Neural cell (in vitro differentiated cells): ENCODE data around the gene SURF4. TPM values are rescaled to one million over a fixed set of nuclear protein-coding genes. Genes with fewer than 3 reads are reported as not detected.
A peak's percentile ranks its signal among the peaks of the same experiment; 100 is the strongest.

Experiments
- H2AFZ ChIP-seq: fragments of 200-600, 300-800 bp; sonication (generic), shearing (Covaris generic); 2 replicates; pipeline ENCODE4 v1.6.0; 2014; ENCODE audit warnings: low read depth, mild to moderate bottlenecking, antibody characterized with exemption, low read length, moderate library complexity
- H3F3A ChIP-seq: fragments of 200-600 bp; shearing (Covaris generic); 2 replicates; pipeline ENCODE4 v1.6.1; 2016; ENCODE audit warnings: mild to moderate bottlenecking, moderate library complexity, mixed read lengths, antibody characterized with exemption, low read length; ENCODE audit not compliant: insufficient read depth, poor library complexity, severe bottlenecking
- H3K27ac ChIP-seq: fragments of 200-600, 300-800 bp; sonication (generic), shearing (Covaris generic); 2 replicates; pipeline ENCODE4 v1.5.1; 2014; ENCODE audit warnings: mild to moderate bottlenecking, low read length, moderate library complexity
- H3K27me3 ChIP-seq: fragments of 300-800, 200-600 bp; sonication (generic), shearing (Covaris generic); 2 replicates; pipeline ENCODE4 v1.6.0; 2014; ENCODE audit warnings: mild to moderate bottlenecking, low read depth, low read length, moderate library complexity; ENCODE audit not compliant: insufficient read depth
- H3K36me3 ChIP-seq: fragments of 300-800, 200-600 bp; sonication (generic), shearing (Covaris generic); 2 replicates; pipeline ENCODE4 v1.5.1; 2014; ENCODE audit warnings: mild to moderate bottlenecking, antibody characterized with exemption, low read length, moderate library complexity; ENCODE audit not compliant: insufficient read depth
- H3K4me2 ChIP-seq: fragments of 300-800, 200-600 bp; sonication (generic), shearing (Covaris generic); 2 replicates; pipeline ENCODE4 v1.6.0; 2014; ENCODE audit warnings: mild to moderate bottlenecking, low read length
- H3K4me3 ChIP-seq: fragments of 300-800, 200-600 bp; sonication (generic), shearing (Covaris generic); 2 replicates; pipeline ENCODE4 v1.5.1; 2014; ENCODE audit warnings: mild to moderate bottlenecking, low read length, moderate library complexity
- H3K79me2 ChIP-seq: fragments of 200-600 bp; shearing (Covaris generic); replicated peaks from 2 replicates; pipeline ENCODE4 v1.6.0; 2014; ENCODE audit warnings: mild to moderate bottlenecking, low read length, moderate library complexity; ENCODE audit not compliant: insufficient read depth
- H3K9ac ChIP-seq: fragments of 300-800, 200-600 bp; sonication (generic), shearing (Covaris generic); 2 replicates; pipeline ENCODE4 v1.6.1; 2016; ENCODE audit warnings: mild to moderate bottlenecking, low read length, mixed read lengths
- H3K9me2 ChIP-seq: fragments of 200-600 bp; shearing (Covaris generic); 2 replicates; pipeline ENCODE4 v1.6.1; 2016; ENCODE audit warnings: mild to moderate bottlenecking, low read length, mixed read lengths; ENCODE audit not compliant: insufficient read depth
- H3K9me3 ChIP-seq: fragments of 200-600, 300-800 bp; sonication (generic), shearing (Covaris generic); 2 replicates; pipeline ENCODE4 v1.6.1; 2016; ENCODE audit warnings: mild to moderate bottlenecking, mixed run types, low read length, moderate library complexity, mixed read lengths
- H4K20me1 ChIP-seq: fragments of 200-600 bp; shearing (Covaris generic); 2 replicates; pipeline ENCODE4 v1.6.1; 2016; ENCODE audit warnings: mild to moderate bottlenecking, mixed run types; ENCODE audit not compliant: insufficient read depth
- EP300 ChIP-seq: fragments of 450-650 bp; conservative IDR thresholded peaks from 2 replicates; pipeline ENCODE4 v1.6.1; 2014; ENCODE audit warnings: antibody characterized with exemption, mild to moderate bottlenecking, moderate library complexity; ENCODE audit not compliant: poor library complexity, severe bottlenecking
- EZH2 ChIP-seq: fragments of 200-600, 300-800 bp; shearing (Covaris generic), sonication (generic); IDR thresholded peaks from 2 replicates; pipeline ENCODE4 v1.6.1; 2014; ENCODE audit warnings: antibody characterized with exemption, low read length, borderline replicate concordance, mild to moderate bottlenecking; ENCODE audit not compliant: insufficient read depth, poor library complexity, severe bottlenecking
- MXI1 ChIP-seq: fragments of 450-650 bp; conservative IDR thresholded peaks from 2 replicates; pipeline ENCODE4 v1.6.1; 2014; ENCODE audit warnings: antibody characterized with exemption, mild to moderate bottlenecking; ENCODE audit not compliant: poor library complexity, severe bottlenecking
- POLR2AphosphoS5 ChIP-seq: IDR thresholded peaks from 2 replicates; pipeline ENCODE4 v1.6.1; 2012
- RAD21 ChIP-seq: fragments of 450-650 bp; conservative IDR thresholded peaks from 2 replicates; pipeline ENCODE4 v1.6.1; 2014; ENCODE audit warnings: antibody characterized with exemption, mild to moderate bottlenecking, moderate library complexity
- SMC3 ChIP-seq: fragments of 450-650 bp; conservative IDR thresholded peaks from 2 replicates; pipeline ENCODE4 v1.6.1; 2014; ENCODE audit warnings: antibody characterized with exemption, mild to moderate bottlenecking, moderate library complexity; ENCODE audit not compliant: poor library complexity
- TAF1 ChIP-seq: IDR thresholded peaks from 2 replicates; pipeline ENCODE4 v1.6.1; 2012; ENCODE audit warnings: low read depth
- polyA plus RNA-seq: library from polyadenylated mRNA; depleted of rRNA; stranded (reverse); fragments of >200 nt; gene quantifications from 2 replicates; pipeline ENCODE4 v1.2.3, GENCODE V29; 2014
- TF ChIP-seq, protein P1 (sequence below): fragments of 450-650 bp; IDR thresholded peaks from 2 replicates; pipeline ENCODE4 v1.5.1; 2014; ENCODE audit warnings: antibody characterized with exemption, mild to moderate bottlenecking, moderate library complexity; ENCODE audit not compliant: poor library complexity, severe bottlenecking
- TF ChIP-seq, protein P2 (sequence below): IDR thresholded peaks from 2 replicates; pipeline ENCODE4 v1.6.1; 2012; ENCODE audit warnings: borderline replicate concordance

Gene SURF4
- polyA plus RNA-seq, 1 donor from 2014 or later, result 78.3 TPM

DNA sequence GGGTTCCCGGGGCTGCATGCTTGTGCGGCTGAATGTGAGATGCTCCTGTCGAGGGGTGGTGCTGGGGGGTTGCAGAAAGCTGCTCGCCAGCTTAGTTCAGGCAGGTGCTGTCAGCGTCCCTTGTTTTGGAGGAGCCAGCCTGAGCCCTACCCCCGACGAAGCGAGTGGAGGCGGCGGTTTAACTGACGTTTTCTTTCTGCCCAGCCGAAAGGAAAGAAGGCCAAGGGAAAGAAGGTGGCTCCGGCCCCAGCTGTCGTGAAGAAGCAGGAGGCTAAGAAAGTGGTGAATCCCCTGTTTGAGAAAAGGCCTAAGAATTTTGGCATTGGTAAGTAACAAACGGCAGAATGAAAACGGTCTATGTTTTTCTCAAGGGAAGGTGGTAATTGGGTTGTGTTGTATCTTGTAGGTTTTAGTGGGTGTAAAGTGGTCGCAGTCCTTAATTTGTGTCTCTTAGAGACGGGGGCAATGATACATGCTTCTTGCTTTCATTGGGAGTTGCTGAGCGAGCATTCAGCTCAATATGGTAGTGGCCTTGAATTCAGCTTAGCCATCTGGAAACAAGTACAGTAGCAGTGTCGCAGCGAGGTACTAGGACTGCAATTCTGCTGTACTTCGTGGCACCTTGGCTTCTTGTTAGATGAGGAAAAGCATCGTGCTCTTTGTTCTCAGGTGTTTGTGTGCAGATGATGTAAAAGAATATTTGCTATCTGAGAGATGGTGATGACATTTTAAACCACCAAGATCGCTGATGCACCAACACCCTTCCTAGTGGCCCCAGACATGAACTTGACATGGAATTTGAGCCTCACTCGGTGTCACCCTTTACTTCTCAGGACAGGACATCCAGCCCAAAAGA lies 26.9 kb downstream of the SURF4 start:
- Histone ChIP-seq H3K27me3 (no peaks in the 10 kb centered on the region), H3K9me2 (no peaks in the 10 kb centered on the region), H3K9ac (peak overlapping the region; percentile 94), H4K20me1 (no peaks in the 10 kb centered on the region), H3K9me3 (no peaks in the 10 kb centered on the region), H3K4me3 (peak overlapping the region; percentile 94), H3K36me3 (peaks cover 6% of the 10 kb centered on the region), H3K27ac (peak overlapping the region; percentile 88), H3K79me2 (peaks cover 25% of the 10 kb centered on the region), H2AFZ (peak overlapping the region; percentile 88), H3K4me2 (peak overlapping the region; percentile 99), H3F3A (no peaks in the 10 kb centered on the region)
- TF ChIP-seq MXI1 (no peak), POLR2AphosphoS5 (no peak), EP300 (no peak), RAD21 (no peak), TAF1 (no peak)
- TF ChIP-seq, protein P1, sequence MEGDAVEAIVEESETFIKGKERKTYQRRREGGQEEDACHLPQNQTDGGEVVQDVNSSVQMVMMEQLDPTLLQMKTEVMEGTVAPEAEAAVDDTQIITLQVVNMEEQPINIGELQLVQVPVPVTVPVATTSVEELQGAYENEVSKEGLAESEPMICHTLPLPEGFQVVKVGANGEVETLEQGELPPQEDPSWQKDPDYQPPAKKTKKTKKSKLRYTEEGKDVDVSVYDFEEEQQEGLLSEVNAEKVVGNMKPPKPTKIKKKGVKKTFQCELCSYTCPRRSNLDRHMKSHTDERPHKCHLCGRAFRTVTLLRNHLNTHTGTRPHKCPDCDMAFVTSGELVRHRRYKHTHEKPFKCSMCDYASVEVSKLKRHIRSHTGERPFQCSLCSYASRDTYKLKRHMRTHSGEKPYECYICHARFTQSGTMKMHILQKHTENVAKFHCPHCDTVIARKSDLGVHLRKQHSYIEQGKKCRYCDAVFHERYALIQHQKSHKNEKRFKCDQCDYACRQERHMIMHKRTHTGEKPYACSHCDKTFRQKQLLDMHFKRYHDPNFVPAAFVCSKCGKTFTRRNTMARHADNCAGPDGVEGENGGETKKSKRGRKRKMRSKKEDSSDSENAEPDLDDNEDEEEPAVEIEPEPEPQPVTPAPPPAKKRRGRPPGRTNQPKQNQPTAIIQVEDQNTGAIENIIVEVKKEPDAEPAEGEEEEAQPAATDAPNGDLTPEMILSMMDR, result no peak

DNA sequence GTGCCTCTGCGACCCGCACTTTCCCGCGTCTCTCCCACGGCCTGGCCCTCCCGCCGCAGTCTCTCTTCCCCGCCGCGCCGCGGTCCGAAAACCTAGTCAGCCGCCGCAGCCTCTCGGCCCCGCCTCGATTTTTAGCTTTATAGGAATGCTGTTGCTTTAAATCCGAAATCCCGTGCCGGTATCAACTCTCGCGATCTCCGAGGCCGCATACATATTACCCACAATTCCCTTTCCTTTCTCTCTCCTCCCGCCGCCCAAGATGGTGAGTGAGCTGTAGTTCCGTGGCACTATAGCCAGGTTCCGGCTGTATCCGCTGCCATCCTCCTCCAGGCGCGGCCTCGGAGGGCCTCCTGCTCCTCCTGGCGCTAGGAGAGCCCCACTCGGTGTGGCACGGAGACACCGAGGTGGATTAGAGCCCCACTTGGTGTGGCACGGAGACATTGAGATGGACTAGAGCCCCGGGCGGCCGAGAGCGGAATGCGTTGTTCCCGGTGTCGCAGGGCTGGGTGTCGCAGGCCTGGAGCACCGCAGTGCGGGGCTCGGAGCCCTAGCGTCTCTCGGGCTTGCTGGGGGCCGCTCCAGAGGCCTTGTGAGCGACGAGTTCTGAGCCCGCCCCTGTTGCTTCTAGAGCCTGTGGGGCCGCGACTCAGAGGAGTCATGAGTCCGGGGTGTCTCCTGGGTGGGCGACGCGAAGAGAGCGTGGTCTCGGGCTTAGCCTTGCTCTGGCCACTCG lies 27.7 kb downstream of the SURF4 start, which contains the start of the genes MED22 and RPL7A:
Gene MED22, minus strand, starts transcription at position 147 of the 733 bp plus-strand sequence. CDS start 1,469 bp downstream, outside the sequence.
Gene RPL7A, plus strand, starts transcription at position 234 of the 733 bp plus-strand sequence. Its CDS starts 26 bp downstream, at position 260.
- H3K27ac ChIP-seq, result peak within 1 kb of the TSS; percentile 88
- H3F3A ChIP-seq, result no peaks in the 10 kb centered on the region
- H3K9me3 ChIP-seq, result no peaks in the 10 kb centered on the region
- H3K4me2 ChIP-seq, result peak within 1 kb of the TSS; percentile 99
- TF ChIP-seq EZH2 (no peak), TAF1 (peak; percentile 99), EP300 (peak; percentile 60), SMC3 (peak; percentile 45), POLR2AphosphoS5 (peak; percentile 100), MXI1 (peak; percentile 86), RAD21 (no peak)
- TF ChIP-seq, protein P1, result peak; percentile 49
- TF ChIP-seq, protein P2, sequence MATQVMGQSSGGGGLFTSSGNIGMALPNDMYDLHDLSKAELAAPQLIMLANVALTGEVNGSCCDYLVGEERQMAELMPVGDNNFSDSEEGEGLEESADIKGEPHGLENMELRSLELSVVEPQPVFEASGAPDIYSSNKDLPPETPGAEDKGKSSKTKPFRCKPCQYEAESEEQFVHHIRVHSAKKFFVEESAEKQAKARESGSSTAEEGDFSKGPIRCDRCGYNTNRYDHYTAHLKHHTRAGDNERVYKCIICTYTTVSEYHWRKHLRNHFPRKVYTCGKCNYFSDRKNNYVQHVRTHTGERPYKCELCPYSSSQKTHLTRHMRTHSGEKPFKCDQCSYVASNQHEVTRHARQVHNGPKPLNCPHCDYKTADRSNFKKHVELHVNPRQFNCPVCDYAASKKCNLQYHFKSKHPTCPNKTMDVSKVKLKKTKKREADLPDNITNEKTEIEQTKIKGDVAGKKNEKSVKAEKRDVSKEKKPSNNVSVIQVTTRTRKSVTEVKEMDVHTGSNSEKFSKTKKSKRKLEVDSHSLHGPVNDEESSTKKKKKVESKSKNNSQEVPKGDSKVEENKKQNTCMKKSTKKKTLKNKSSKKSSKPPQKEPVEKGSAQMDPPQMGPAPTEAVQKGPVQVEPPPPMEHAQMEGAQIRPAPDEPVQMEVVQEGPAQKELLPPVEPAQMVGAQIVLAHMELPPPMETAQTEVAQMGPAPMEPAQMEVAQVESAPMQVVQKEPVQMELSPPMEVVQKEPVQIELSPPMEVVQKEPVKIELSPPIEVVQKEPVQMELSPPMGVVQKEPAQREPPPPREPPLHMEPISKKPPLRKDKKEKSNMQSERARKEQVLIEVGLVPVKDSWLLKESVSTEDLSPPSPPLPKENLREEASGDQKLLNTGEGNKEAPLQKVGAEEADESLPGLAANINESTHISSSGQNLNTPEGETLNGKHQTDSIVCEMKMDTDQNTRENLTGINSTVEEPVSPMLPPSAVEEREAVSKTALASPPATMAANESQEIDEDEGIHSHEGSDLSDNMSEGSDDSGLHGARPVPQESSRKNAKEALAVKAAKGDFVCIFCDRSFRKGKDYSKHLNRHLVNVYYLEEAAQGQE, result peak; percentile 99
- no peaks in the 10 kb centered on the region for H3K27me3 ChIP-seq
- peak within 1 kb of the TSS; percentile 94 for H3K9ac ChIP-seq
- H3K9me2 ChIP-seq, result no peaks in the 10 kb centered on the region
- H3K36me3 ChIP-seq, result peaks cover 6% of the 10 kb centered on the region
- no peaks in the 10 kb centered on the region for H4K20me1 ChIP-seq
- H3K4me3 ChIP-seq, result peak within 1 kb of the TSS; percentile 94
- H2AFZ ChIP-seq, result peak within 1 kb of the TSS; percentile 88
- H3K79me2 ChIP-seq, result peaks cover 25% of the 10 kb centered on the region
